Astrocyte (in vitro differentiated cells and primary cell): ENCODE data around the gene SMTN. TPM values are rescaled to one million over a fixed set of nuclear protein-coding genes. Genes with fewer than 3 reads are reported as not detected.

ENCODE experiments used
- DNase-seq: peaks from one replicate; pipeline ENCODE4 v3.0.0-alpha.2; 2010; ENCODE audit warnings: low read depth
- FAIRE-seq: peaks from 2 replicates; lab custom pipeline; 2011; peaks lifted over from hg19 to GRCh38; lab: Jason Lieb, UNC
- H2AFZ ChIP-seq: 2 replicates; pipeline ENCODE4 v1.6.0; 2012; ENCODE audit warnings: low read depth, low read length, inconsistent platforms
- H3K27ac ChIP-seq: 2 replicates; pipeline ENCODE4 v1.5.1; 2011; ENCODE audit warnings: low read depth, low read length, inconsistent platforms
- H3K27me3 ChIP-seq: 2 replicates; pipeline ENCODE4 v1.6.0; 2011; ENCODE audit warnings: low read length, inconsistent platforms; ENCODE audit not compliant: insufficient read depth
- H3K36me3 ChIP-seq: 2 replicates; pipeline ENCODE4 v1.5.1; 2011; ENCODE audit warnings: low read length, inconsistent platforms; ENCODE audit not compliant: insufficient read depth
- H3K4me1 ChIP-seq: 2 replicates; pipeline ENCODE4 v1.5.1; 2011; ENCODE audit warnings: low read length, inconsistent platforms; ENCODE audit not compliant: insufficient read depth
- H3K4me2 ChIP-seq: 2 replicates; pipeline ENCODE4 v1.6.0; 2012; ENCODE audit warnings: low read length, inconsistent platforms
- H3K4me3 ChIP-seq: 2 replicates; pipeline ENCODE4 v1.5.1; 2011; ENCODE audit warnings: low read depth, mild to moderate bottlenecking, low read length, inconsistent platforms; ENCODE audit not compliant: insufficient read depth
- H3K79me2 ChIP-seq: 2 replicates; pipeline ENCODE4 v1.6.0; 2012; ENCODE audit warnings: mild to moderate bottlenecking, low read length, inconsistent platforms; ENCODE audit not compliant: insufficient read depth
- H3K9ac ChIP-seq: 2 replicates; pipeline ENCODE4 v1.6.0; 2012; ENCODE audit warnings: mild to moderate bottlenecking, low read length, inconsistent platforms
- H3K9me3 ChIP-seq: 2 replicates; pipeline ENCODE4 v1.5.1; 2012; ENCODE audit warnings: low read depth, mild to moderate bottlenecking, low read length, inconsistent platforms; ENCODE audit not compliant: insufficient read depth
- H4K20me1 ChIP-seq: 2 replicates; pipeline ENCODE4 v1.6.0; 2012; ENCODE audit warnings: low read length, inconsistent platforms; ENCODE audit not compliant: insufficient read depth
- H3K27ac Mint-ChIP-seq: one replicate; pipeline ENCODE4 v1.8.0; 2021; ENCODE audit warnings: mild to moderate bottlenecking, mixed read lengths; ENCODE audit not compliant: unreplicated experiment
- H3K27me3 Mint-ChIP-seq: one replicate; pipeline ENCODE4 v1.8.0; 2021; ENCODE audit warnings: low read depth, mixed read lengths; ENCODE audit not compliant: unreplicated experiment
- H3K36me3 Mint-ChIP-seq: one replicate; pipeline ENCODE4 v1.8.0; 2021; ENCODE audit warnings: low read depth, mixed read lengths; ENCODE audit not compliant: unreplicated experiment
- H3K4me1 Mint-ChIP-seq: one replicate; pipeline ENCODE4 v1.8.0; 2021; ENCODE audit warnings: low read depth, mixed read lengths; ENCODE audit not compliant: unreplicated experiment
- H3K4me3 Mint-ChIP-seq: one replicate; pipeline ENCODE4 v1.8.0; 2021; ENCODE audit warnings: mild to moderate bottlenecking, moderate library complexity, mixed read lengths; ENCODE audit not compliant: unreplicated experiment
- H3K9me3 Mint-ChIP-seq: one replicate; pipeline ENCODE4 v1.8.0; 2021; ENCODE audit warnings: mild to moderate bottlenecking, mixed read lengths; ENCODE audit not compliant: unreplicated experiment
- CTCF ChIP-seq: IDR thresholded peaks from 2 replicates; pipeline ENCODE4 v1.5.1; 2011; ENCODE audit warnings: low read depth, mild to moderate bottlenecking, inconsistent platforms, low read length, moderate library complexity; ENCODE audit not compliant: insufficient read depth
- EZH2 ChIP-seq: IDR thresholded peaks from 2 replicates; pipeline ENCODE4 v1.6.1; 2012; ENCODE audit warnings: mild to moderate bottlenecking, low read length, inconsistent platforms; ENCODE audit not compliant: insufficient read depth
- total RNA-seq: library from RNA; stranded (reverse); gene quantifications from 2 replicates; pipeline ENCODE4 v1.2.1, GENCODE V29; 2021

SMTN gene
- total RNA-seq, 1 donor from 2014 or later, result 98.9 TPM

- Histone ChIP-seq H3K4me2 (no peak overlapping the region), H3K27me3 (peaks cover 7% of the 10 kb centered on the region), H3K36me3 (no peaks in the 10 kb centered on the region), H2AFZ (no peak overlapping the region), H3K4me1 (peaks cover 3% of the 10 kb centered on the region), H4K20me1 (no peaks in the 10 kb centered on the region), H3K27ac (no peak overlapping the region), H3K9ac (no peak overlapping the region), H3K4me3 (no peak overlapping the region), H3K9me3 (no peaks in the 10 kb centered on the region), H3K79me2 (no peaks in the 10 kb centered on the region)
- Mint-ChIP-seq H3K4me3 (no peak overlapping the region), H3K27ac (no peak overlapping the region), H3K36me3 (no peaks in the 10 kb centered on the region), H3K4me1 (no peaks in the 10 kb centered on the region), H3K9me3 (no peaks in the 10 kb centered on the region), H3K27me3 (peaks cover 18% of the 10 kb centered on the region)
- FAIRE-seq, result no peak
- TF ChIP-seq CTCF (no peak), EZH2 (no peak)
- DNase-seq, result no peak
Measured at GRCh38 chr22:31126128-31126868, 45.2 kb downstream of the SMTN start.

- Histone ChIP-seq H3K36me3 (no peaks in the 10 kb centered on the region), H3K4me2 (no peak overlapping the region), H3K27ac (no peak overlapping the region), H3K4me3 (no peak overlapping the region), H4K20me1 (no peaks in the 10 kb centered on the region), H3K9me3 (no peaks in the 10 kb centered on the region), H3K27me3 (peaks cover 7% of the 10 kb centered on the region), H3K79me2 (no peaks in the 10 kb centered on the region), H3K9ac (no peak overlapping the region), H3K4me1 (peaks cover 3% of the 10 kb centered on the region), H2AFZ (no peak overlapping the region)
- H3K27ac Mint-ChIP-seq, result no peak overlapping the region
- H3K27me3 Mint-ChIP-seq, result peaks cover 18% of the 10 kb centered on the region
- no peaks in the 10 kb centered on the region for H3K36me3 Mint-ChIP-seq
- DNase-seq, result no peak
- FAIRE-seq, result no peak
- TF ChIP-seq EZH2 (no peak), CTCF (no peak)
- H3K9me3 Mint-ChIP-seq, result no peaks in the 10 kb centered on the region
- H3K4me3 Mint-ChIP-seq, result no peak overlapping the region
- no peaks in the 10 kb centered on the region for H3K4me1 Mint-ChIP-seq
Measured at GRCh38 chr22:31126869-31127175, 45.7 kb downstream of the SMTN start.

- H3K27me3 ChIP-seq, result peaks cover 7% of the 10 kb centered on the region
- H3K79me2 ChIP-seq, result no peaks in the 10 kb centered on the region
- no peak overlapping the region for H2AFZ ChIP-seq
- no peaks in the 10 kb centered on the region for H3K36me3 ChIP-seq
- DNase-seq, result no peak
- H3K4me2 ChIP-seq, result no peak overlapping the region
- no peak overlapping the region for H3K27ac ChIP-seq
- Mint-ChIP-seq H3K4me1 (no peaks in the 10 kb centered on the region), H3K27me3 (peaks cover 18% of the 10 kb centered on the region), H3K27ac (no peak overlapping the region), H3K4me3 (no peak overlapping the region), H3K9me3 (no peaks in the 10 kb centered on the region), H3K36me3 (peaks cover 1% of the 10 kb centered on the region)
- no peak overlapping the region for H3K9ac ChIP-seq
- no peaks in the 10 kb centered on the region for H3K9me3 ChIP-seq
- TF ChIP-seq EZH2 (no peak), CTCF (no peak)
- peaks cover 3% of the 10 kb centered on the region for H3K4me1 ChIP-seq
- H4K20me1 ChIP-seq, result no peaks in the 10 kb centered on the region
- no peak for FAIRE-seq
- no peak overlapping the region for H3K4me3 ChIP-seq
Measured at GRCh38 chr22:31127181-31127772, 46.2 kb downstream of the SMTN start.
